GM18867 (cell line): ENCODE data around the gene ITGAD.

Source experiments
- ATAC-seq: cut with Tn5 transposase; IDR thresholded peaks from one replicate; pipeline ENCODE4 v1.9.1; 2021; ENCODE audit warnings: mild to moderate bottlenecking, moderate library complexity; ENCODE audit not compliant: unreplicated experiment

Gene ITGAD

GRCh38 chr16:31474173-31474714 lies 81.1 kb downstream of the ITGAD start:
- no peak for ATAC-seq

DNA sequence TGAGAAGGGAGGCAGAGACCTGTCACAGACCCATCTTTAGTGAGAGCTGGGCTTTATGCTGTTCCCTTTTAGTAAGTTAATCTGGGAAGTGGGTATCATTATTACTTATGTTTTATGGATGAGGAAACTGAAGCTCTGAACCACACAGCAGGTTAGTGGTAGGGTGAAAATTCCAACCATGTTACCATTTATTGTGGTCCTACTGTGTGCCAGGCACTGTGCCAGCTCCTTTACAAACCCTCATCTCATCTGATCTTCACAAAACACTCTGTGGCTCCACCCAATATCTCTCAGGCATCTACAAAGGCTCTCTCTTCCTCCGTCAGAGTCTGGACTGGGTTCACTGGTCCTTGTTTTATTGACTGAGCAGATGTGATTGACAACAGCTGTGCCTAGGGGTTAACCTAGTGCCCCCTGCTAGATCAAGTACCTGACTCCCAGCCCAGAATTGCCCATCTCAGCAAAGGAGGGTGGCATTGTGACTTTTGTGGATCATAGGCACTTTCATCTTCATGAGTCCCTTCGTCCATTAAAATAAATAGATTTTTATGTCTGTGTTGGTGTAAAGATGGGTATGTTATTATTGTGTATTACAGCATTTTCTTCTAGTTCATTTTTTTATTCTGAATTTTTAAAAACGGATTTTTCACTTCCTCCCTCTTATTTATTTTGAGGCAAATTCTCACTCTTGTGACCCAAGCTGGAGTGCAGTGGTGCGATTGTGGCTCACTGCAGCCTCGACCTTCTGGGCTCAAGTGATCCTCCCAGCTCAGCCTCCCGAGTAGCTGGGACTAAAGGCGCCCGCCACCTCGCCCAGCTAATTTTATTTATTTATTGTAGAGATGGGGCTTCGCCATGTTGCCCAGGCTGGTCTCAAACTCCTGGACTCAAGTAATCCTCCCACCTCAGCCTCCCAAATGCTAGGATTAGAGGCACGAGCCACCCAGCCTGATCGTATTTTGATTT lies 81.9 kb downstream of the ITGAD start:
- ATAC-seq, result no peak

GRCh38 chr16:31475946-31476302 lies 82.8 kb downstream of the ITGAD start:
- ATAC-seq, result no peak
